ENCODE data around the gene ACVR2A. TPM values are rescaled to one million over a fixed set of nuclear protein-coding genes. Genes with fewer than 3 reads are reported as not detected.

ACVR2A gene
- polyA plus RNA-seq, 1 donor (not counting 4 experiments of a cell fraction or from before 2014, with no cell fraction given) = 6.6 TPM

- DNase-seq (ENCODE audit: low read depth, low spot score) = no peak
- no peaks in the 10 kb centered on the region for H3K36me3 ChIP-seq (ENCODE audit: control insufficient read depth in 2 of 2, extremely low read depth in 1 of 2, insufficient read depth in 2 of 2, low read length in 2 of 2)
- FAIRE-seq = peak; percentile 63
Measured at GRCh38 chr2:147945660-147946059, 100.8 kb downstream of the ACVR2A start.

GRCh38 chr2:147952118-147952517 is 107.3 kb downstream of the ACVR2A start:
- H3K79me2 ChIP-seq (ENCODE audit: control insufficient read depth, insufficient read depth, low read length) = no peaks in the 10 kb centered on the region
- H2AFZ ChIP-seq (ENCODE audit: control insufficient read depth, low read length) = no peak overlapping the region
- H3K4me2 ChIP-seq (ENCODE audit: control insufficient read depth, extremely low read depth, insufficient read depth, low read depth, low read length) = no peak overlapping the region
- no peak for DNase-seq (ENCODE audit: low read depth, low spot score)
- H3K36me3 ChIP-seq (ENCODE audit: control insufficient read depth in 2 of 2, extremely low read depth in 1 of 2, insufficient read depth in 2 of 2, low read length in 2 of 2) = peaks cover 0 to 3% of the 10 kb centered on the region in 2 experiments
- H3K4me3 ChIP-seq (ENCODE audit: control insufficient read depth in 2 of 3, extremely low read depth in 1 of 3, insufficient read depth in 2 of 3, low read depth in 1 of 3, low read length in 3 of 3) = no peak overlapping the region
- no peak overlapping the region for H3K9ac ChIP-seq (ENCODE audit: control insufficient read depth, extremely low read depth, insufficient read depth, low read length)
- TF ChIP-seq CTCF (optimal IDR thresholded peaks at IDR 0.05 in 1 of 3, IDR thresholded peaks at IDR 0.05 in 1 of 3, conservative IDR thresholded peaks at IDR 0.05 in 1 of 3; ENCODE audit: extremely low read depth in 1 of 3, insufficient read depth in 2 of 3, low read length in 3 of 3) = no peak
- no peak for TF ChIP-seq EZH2 (IDR thresholded peaks at IDR 0.05; ENCODE audit: low read length)
- H3K9me3 ChIP-seq (ENCODE audit: control insufficient read depth, low read depth, low read length) = no peaks in the 10 kb centered on the region
- H3K27ac ChIP-seq (ENCODE audit: control insufficient read depth, insufficient read depth, low read length) = no peak overlapping the region
- no peaks in the 10 kb centered on the region for H3K27me3 ChIP-seq (ENCODE audit: control insufficient read depth, extremely low read depth, insufficient read depth, low read length)
- no peak for FAIRE-seq
- no peaks in the 10 kb centered on the region for H3K4me1 ChIP-seq (ENCODE audit: control insufficient read depth, extremely low read depth, insufficient read depth, low read length)
- H4K20me1 ChIP-seq (ENCODE audit: control insufficient read depth, extremely low read depth, insufficient read depth, low read length) = no peaks in the 10 kb centered on the region
- H3K9me1 ChIP-seq (ENCODE audit: control insufficient read depth, extremely low read depth, insufficient read depth, low read length) = no peaks in the 10 kb centered on the region
- dilution Hi-C loops (cut with MboI; ENCODE audit: extremely low pct_ligation_motif_present, low sequenced_read_pairs) = no loop called here

More at GRCh38 chr2:147945660-147946059, 100.8 kb downstream of the ACVR2A start:
- Histone ChIP-seq H4K20me1 (ENCODE audit: control insufficient read depth, extremely low read depth, insufficient read depth, low read length) (no peaks in the 10 kb centered on the region), H3K9me3 (ENCODE audit: control insufficient read depth, low read depth, low read length) (no peaks in the 10 kb centered on the region), H3K4me3 (ENCODE audit: control insufficient read depth in 2 of 3, extremely low read depth in 1 of 3, insufficient read depth in 2 of 3, low read depth in 1 of 3, low read length in 3 of 3) (no peak overlapping the region), H3K27ac (ENCODE audit: control insufficient read depth, insufficient read depth, low read length) (no peak overlapping the region), H3K27me3 (ENCODE audit: control insufficient read depth, extremely low read depth, insufficient read depth, low read length) (no peaks in the 10 kb centered on the region), H3K4me2 (ENCODE audit: control insufficient read depth, extremely low read depth, insufficient read depth, low read depth, low read length) (no peak overlapping the region), H3K9ac (ENCODE audit: control insufficient read depth, extremely low read depth, insufficient read depth, low read length) (no peak overlapping the region), H3K9me1 (ENCODE audit: control insufficient read depth, extremely low read depth, insufficient read depth, low read length) (no peaks in the 10 kb centered on the region), H2AFZ (ENCODE audit: control insufficient read depth, low read length) (no peak overlapping the region), H3K4me1 (ENCODE audit: control insufficient read depth, extremely low read depth, insufficient read depth, low read length) (no peaks in the 10 kb centered on the region), H3K79me2 (ENCODE audit: control insufficient read depth, insufficient read depth, low read length) (no peaks in the 10 kb centered on the region)
- dilution Hi-C loops (cut with MboI; ENCODE audit: extremely low pct_ligation_motif_present, low sequenced_read_pairs) = no loop called here
- TF ChIP-seq EZH2 (IDR thresholded peaks at IDR 0.05; ENCODE audit: low read length) (no peak), CTCF (optimal IDR thresholded peaks at IDR 0.05 in 1 of 3, IDR thresholded peaks at IDR 0.05 in 1 of 3, conservative IDR thresholded peaks at IDR 0.05 in 1 of 3; ENCODE audit: extremely low read depth in 1 of 3, insufficient read depth in 2 of 3, low read length in 3 of 3) (no peak)
